ENCODE results near the gene IL1RL2. TPM values are rescaled to one million over a fixed set of nuclear protein-coding genes. Genes with fewer than 3 reads are reported as not detected.

IL1RL2 gene
- total RNA-seq, 3 donors from 2014 or later (not counting 1 experiment from before 2014, with no cell fraction given) = not detected

DNA sequence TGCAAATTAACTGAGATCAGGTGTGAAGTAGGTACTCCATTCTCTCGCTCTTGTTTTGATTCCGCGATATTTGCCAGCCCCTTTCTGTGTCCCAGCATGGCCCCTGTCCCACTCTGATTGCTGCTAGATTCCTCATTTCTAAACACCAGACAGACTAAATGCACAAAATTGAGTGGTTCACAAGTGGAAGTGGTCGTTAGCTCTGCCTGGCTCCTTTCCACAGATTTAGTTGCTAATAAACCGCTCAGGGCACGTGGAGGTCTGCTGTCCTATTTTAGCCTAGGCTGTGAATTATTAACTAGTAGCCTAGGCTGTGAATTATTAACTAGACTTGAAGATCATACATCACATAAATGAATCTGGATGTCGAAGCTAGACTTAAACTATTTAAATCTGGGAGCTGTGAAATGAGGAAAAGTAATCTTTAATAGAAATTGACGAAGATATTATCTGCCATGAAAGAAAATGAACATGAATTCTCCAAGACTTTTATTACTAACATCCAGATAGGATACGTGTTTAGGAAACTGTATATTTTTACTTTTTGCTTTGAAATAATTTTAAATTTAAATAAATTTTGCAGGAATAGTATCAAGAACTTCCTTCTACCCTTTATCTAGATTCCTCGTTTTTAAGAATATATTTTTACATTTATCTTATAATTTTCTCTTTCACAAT, 3.7 kb downstream of the IL1RL2 start:
- H3K4me3 Mint-ChIP-seq = no peak overlapping the region
- H3K9me3 Mint-ChIP-seq = no peaks in the 10 kb centered on the region
- ATAC-seq = no peak
- Histone ChIP-seq H3K27ac (ENCODE audit: low read length) (no peak overlapping the region), H3K4me3 (ENCODE audit: low read length) (no peak overlapping the region), H3K9me3 (ENCODE audit: control insufficient read depth, insufficient read depth, low read length) (no peaks in the 10 kb centered on the region), H3K36me3 (ENCODE audit: control insufficient read depth, insufficient read depth, low read length) (no peaks in the 10 kb centered on the region), H3K27me3 (ENCODE audit: control insufficient read depth, insufficient read depth, low read length) (peaks cover 3% of the 10 kb centered on the region), H3K4me1 (ENCODE audit: control insufficient read depth, insufficient read depth, low read length) (peaks cover 8% of the 10 kb centered on the region)
- intact Hi-C loops (cut with micrococcal nuclease) = no loop called here
- peaks cover 6 to 7% of the 10 kb centered on the region in 2 donors for H3K4me1 Mint-ChIP-seq
- peaks cover 41 to 67% of the 10 kb centered on the region in 2 donors for H3K27me3 Mint-ChIP-seq (ENCODE audit: low read depth in 2 of 2)
- H3K36me3 Mint-ChIP-seq = no peaks in the 10 kb centered on the region
- DNase-seq = no peak
- 88% methylated on average over 4 of the region's 10 CpGs for WGBS (ENCODE audit: insufficient coverage)
- H3K27ac Mint-ChIP-seq = no peak overlapping the region
- TF ChIP-seq, protein P1, sequence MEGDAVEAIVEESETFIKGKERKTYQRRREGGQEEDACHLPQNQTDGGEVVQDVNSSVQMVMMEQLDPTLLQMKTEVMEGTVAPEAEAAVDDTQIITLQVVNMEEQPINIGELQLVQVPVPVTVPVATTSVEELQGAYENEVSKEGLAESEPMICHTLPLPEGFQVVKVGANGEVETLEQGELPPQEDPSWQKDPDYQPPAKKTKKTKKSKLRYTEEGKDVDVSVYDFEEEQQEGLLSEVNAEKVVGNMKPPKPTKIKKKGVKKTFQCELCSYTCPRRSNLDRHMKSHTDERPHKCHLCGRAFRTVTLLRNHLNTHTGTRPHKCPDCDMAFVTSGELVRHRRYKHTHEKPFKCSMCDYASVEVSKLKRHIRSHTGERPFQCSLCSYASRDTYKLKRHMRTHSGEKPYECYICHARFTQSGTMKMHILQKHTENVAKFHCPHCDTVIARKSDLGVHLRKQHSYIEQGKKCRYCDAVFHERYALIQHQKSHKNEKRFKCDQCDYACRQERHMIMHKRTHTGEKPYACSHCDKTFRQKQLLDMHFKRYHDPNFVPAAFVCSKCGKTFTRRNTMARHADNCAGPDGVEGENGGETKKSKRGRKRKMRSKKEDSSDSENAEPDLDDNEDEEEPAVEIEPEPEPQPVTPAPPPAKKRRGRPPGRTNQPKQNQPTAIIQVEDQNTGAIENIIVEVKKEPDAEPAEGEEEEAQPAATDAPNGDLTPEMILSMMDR (IDR thresholded peaks at IDR 0.05) = no peak

DNA sequence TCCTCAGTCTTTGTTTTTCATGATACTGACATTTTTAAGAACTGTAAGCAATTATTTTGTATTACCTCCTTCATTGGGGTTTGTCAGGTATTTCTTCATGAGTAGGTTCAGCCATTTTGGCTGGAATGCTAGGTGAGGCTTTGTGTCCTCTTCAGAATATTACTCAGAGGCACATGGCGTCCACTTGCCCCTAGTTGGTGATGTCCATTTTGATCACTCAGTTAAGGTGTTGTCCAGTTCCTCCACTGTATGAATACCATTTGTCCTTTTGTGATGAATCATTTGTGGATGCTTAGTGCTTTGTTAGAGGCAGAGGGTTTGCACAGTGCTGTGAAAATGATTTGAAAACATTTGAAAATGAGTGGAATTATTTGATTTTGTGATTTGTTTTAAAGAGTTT, 4.7 kb downstream of the IL1RL2 start:
- peaks cover 3% of the 10 kb centered on the region for H3K27me3 ChIP-seq (ENCODE audit: control insufficient read depth, insufficient read depth, low read length)
- Mint-ChIP-seq H3K36me3 (no peaks in the 10 kb centered on the region), H3K9me3 (no peaks in the 10 kb centered on the region), H3K27ac (no peak overlapping the region), H3K4me3 (no peak overlapping the region), H3K4me1 (peaks cover 6 to 7% of the 10 kb centered on the region in 2 donors), H3K27me3 (ENCODE audit: low read depth in 2 of 2) (peaks cover 44 to 67% of the 10 kb centered on the region in 2 donors)
- DNase-seq = no peak
- no peaks in the 10 kb centered on the region for H3K9me3 ChIP-seq (ENCODE audit: control insufficient read depth, insufficient read depth, low read length)
- ATAC-seq = no peak
- TF ChIP-seq, protein P1 (IDR thresholded peaks at IDR 0.05) = no peak
- WGBS (ENCODE audit: insufficient coverage) = 100% methylated on average over 1 of the region's 1 CpG
- H3K4me3 ChIP-seq (ENCODE audit: low read length) = no peak overlapping the region
- peaks cover 8% of the 10 kb centered on the region for H3K4me1 ChIP-seq (ENCODE audit: control insufficient read depth, insufficient read depth, low read length)
- no peaks in the 10 kb centered on the region for H3K36me3 ChIP-seq (ENCODE audit: control insufficient read depth, insufficient read depth, low read length)
- H3K27ac ChIP-seq (ENCODE audit: low read length) = no peak overlapping the region
- intact Hi-C loops (cut with micrococcal nuclease) = no loop called here

DNA sequence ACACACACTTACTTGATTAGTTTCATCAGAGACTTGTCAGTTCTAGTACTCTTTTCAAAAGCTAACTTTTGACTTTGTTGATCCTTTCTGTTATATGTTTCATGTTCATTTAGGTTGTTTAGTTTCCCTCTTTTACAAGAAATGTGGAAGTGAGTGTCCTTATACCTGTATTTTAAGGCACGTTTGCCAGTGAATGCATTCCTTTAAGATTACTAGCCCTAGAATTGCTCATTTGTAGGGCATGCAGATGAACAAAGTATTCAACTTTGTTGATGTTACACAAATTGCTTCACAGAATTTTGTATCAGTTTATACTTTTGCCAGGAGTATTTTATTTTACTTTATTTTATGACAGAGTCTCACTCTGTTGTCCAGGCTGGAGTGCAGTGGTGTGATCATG, 6.3 kb downstream of the IL1RL2 start:
- Histone ChIP-seq H3K27ac (ENCODE audit: low read length) (no peak overlapping the region), H3K36me3 (ENCODE audit: control insufficient read depth, insufficient read depth, low read length) (no peaks in the 10 kb centered on the region), H3K4me3 (ENCODE audit: low read length) (no peak overlapping the region), H3K9me3 (ENCODE audit: control insufficient read depth, insufficient read depth, low read length) (no peaks in the 10 kb centered on the region), H3K4me1 (ENCODE audit: control insufficient read depth, insufficient read depth, low read length) (peaks cover 9% of the 10 kb centered on the region), H3K27me3 (ENCODE audit: control insufficient read depth, insufficient read depth, low read length) (no peaks in the 10 kb centered on the region)
- 88% methylated on average over 1 of the region's 1 CpG for WGBS (ENCODE audit: insufficient coverage)
- Mint-ChIP-seq H3K9me3 (no peaks in the 10 kb centered on the region), H3K27me3 (ENCODE audit: low read depth in 2 of 2) (peaks cover 43 to 71% of the 10 kb centered on the region in 2 donors), H3K4me3 (no peak overlapping the region), H3K36me3 (no peaks in the 10 kb centered on the region), H3K27ac (no peak overlapping the region), H3K4me1 (peaks cover 8 to 13% of the 10 kb centered on the region in 2 donors)
- TF ChIP-seq, protein P1 (IDR thresholded peaks at IDR 0.05) = no peak
- intact Hi-C loops (cut with micrococcal nuclease) = no loop called here
- DNase-seq = no peak
- peak in 1 of 3 donors; percentile 24 for ATAC-seq
